Psoas muscle (tissue), 8 donors: Measurements from ENCODE around the gene PHOX2A. TPM values are rescaled to one million over a fixed set of nuclear protein-coding genes. Genes with fewer than 3 reads are reported as not detected.

Experiments
- ATAC-seq, 4 donors: fragments of 200-7000 bp; cut with Tn5 transposase; one replicate each; pipeline ENCODE4 v1.9.1; 2020; ENCODE audit warnings: moderate library complexity in 3 of 4, mild to moderate bottlenecking in 2 of 4
- DNase-seq, 2 donors: peaks; one replicate each; pipeline ENCODE4 v3.0.0-alpha.2; 2020
- H3K27ac ChIP-seq: fragments of 200-600 bp; one replicate; pipeline ENCODE4 v1.8.0; 2022
- H3K27me3 ChIP-seq, 3 donors: fragments of 200-600 bp in 1 of 3; one replicate each; pipeline versions ENCODE4 v1.6.1 to v1.8.0; 2013 to 2022; ENCODE audit warnings: low read length in 2 of 3, mild to moderate bottlenecking in 2 of 3, moderate library complexity in 1 of 3; ENCODE audit not compliant: insufficient read depth in 3 of 3
- H3K36me3 ChIP-seq, 2 donors: fragments of 200-600 bp in 1 of 2; one replicate each; pipeline versions ENCODE4 v1.6.1 to v1.8.0; 2013 to 2022; ENCODE audit warnings: low read depth in 1 of 2, mild to moderate bottlenecking in 1 of 2, moderate library complexity in 1 of 2; ENCODE audit not compliant: insufficient read depth in 1 of 2
- H3K4me1 ChIP-seq: fragments of 200-600 bp; one replicate; pipeline ENCODE4 v1.8.0; 2022
- H3K4me3 ChIP-seq: fragments of 200-600 bp; one replicate; pipeline ENCODE4 v1.8.0; 2022; ENCODE audit warnings: mild to moderate bottlenecking
- H3K9me3 ChIP-seq: fragments of 200-600 bp; one replicate; pipeline ENCODE4 v1.8.0; 2022
- CTCF ChIP-seq: fragments of 200-600 bp; IDR thresholded peaks from one replicate; pipeline ENCODE4 v1.8.0; 2022; ENCODE audit warnings: antibody characterized with exemption
- WGBS, 3 donors: extraction: QIAGEN DNeasy Blood & Tissue Kit; methylation state at CpG; one replicate each; pipeline versions ENCODE4 v1.1.6 to v1.1.7; 2013; 5-methylcytosine and 5-hydroxymethylcytosine counted together
- intact Hi-C, 2 donors: fragments of 100-400 bp; cut with DNase I; formaldehyde crosslinking; loops; one replicate each; pipeline versions ENCODE4 v1.11.0 to v1.14.2; 2022
- polyA plus RNA-seq, 3 donors: library from polyadenylated mRNA; stranded (reverse); fragments of 200-250 nt; gene quantifications; one replicate each; pipeline ENCODE4 v1.2.3, GENCODE V29; 2013
- total RNA-seq, 4 donors: library from RNA; stranded (reverse); fragmentation: NEBNext Ultra II Directional in 2 of 4; extraction: Animal tissue kit (Norgen Biotek cat#: 25700) in 2 of 4; gene quantifications; one replicate each; pipeline versions ENCODE4 v1.2.1 to v1.2.4, GENCODE V29; 2021 to 2023
- donor health status: healthy with polysubstance abuse.
- donor health status: DM: no; HTN: no; CAD: no; lungs with moderate emphysema.
- donor health status: Bipolar disorder and iron deficiency.
- donor health status: healthy.
- donor health status: DM: yes; HTN: yes; CAD: no.
- donor health status: DM: no; HTN: no; CAD: no.
- donor health status: DM: no; HTN: no; CAD: no.
- donor health status: DM: yes; HTN: yes; CAD: no.

The PHOX2A gene
- total and polyA plus RNA-seq, 7 donors: 0.07 TPM; not detected in 6

- peaks cover 10% of the 10 kb centered on the region for H3K4me1 ChIP-seq
- DNase-seq (no peak), ATAC-seq (peak in 2 of 4 donors; percentile 13 to 14)
- peak overlapping the region; percentile 53 for H3K27ac ChIP-seq
- no peaks in the 10 kb centered on the region for H3K9me3 ChIP-seq
- H3K27me3 ChIP-seq: peaks cover 0 to 22% (median 12%) of the 10 kb centered on the region in 3 donors
- H3K36me3 ChIP-seq: peaks cover 0 to 48% of the 10 kb centered on the region in 2 donors
- intact Hi-C loops: loop anchor here (1.0 to 10.0 kb wide), 5 partner anchors 13 to 224 kb away; partner anchors contain the start of genes ANAPC15 (in 1 of the 2) and CLPB (in 1 of the 2)
- H3K4me3 ChIP-seq: peak overlapping the region; percentile 60
- no peak for TF ChIP-seq CTCF
- WGBS, 3 donors: 73 to 79% (median 75%) methylated on average over 27 to 28 of the region's 28 CpGs
Measured at GRCh38 chr11:72238492-72239312, 5.3 kb downstream of the PHOX2A start.

- H3K4me1 ChIP-seq: peaks cover 10% of the 10 kb centered on the region
- peaks cover 0 to 55% of the 10 kb centered on the region in 2 donors for H3K36me3 ChIP-seq
- H3K27me3 ChIP-seq: peaks cover 0 to 16% (median 6%) of the 10 kb centered on the region in 3 donors
- H3K27ac ChIP-seq: no peak overlapping the region
- H3K9me3 ChIP-seq: no peaks in the 10 kb centered on the region
- 50 to 58% (median 54%) methylated on average over 15 to 16 of the region's 16 CpGs for WGBS, 3 donors
- intact Hi-C loops: loop anchor here (5.0 to 10.0 kb wide), 4 partner anchors 123 to 223 kb away; partner anchors contain the start of genes ANAPC15 (in 1 of the 2) and CLPB (in 1 of the 2)
- DNase-seq: peak in 1 of 2 donors; percentile 78
- H3K4me3 ChIP-seq: no peak overlapping the region
- peak; percentile 53 for TF ChIP-seq CTCF
- ATAC-seq: peak; percentile 21 to 67 (median 43)
Measured at GRCh38 chr11:72238040-72238450, 5.9 kb downstream of the PHOX2A start.

- Histone ChIP-seq H3K36me3 (peaks cover 0 to 62% of the 10 kb centered on the region in 2 donors), H3K27me3 (peaks cover 0 to 10% (median 1%) of the 10 kb centered on the region in 3 donors), H3K27ac (no peak overlapping the region), H3K4me3 (no peak overlapping the region), H3K9me3 (no peaks in the 10 kb centered on the region), H3K4me1 (peaks cover 10% of the 10 kb centered on the region)
- intact Hi-C loops: loop anchor here (5.0 to 10.0 kb wide), 4 partner anchors 123 to 223 kb away; partner anchors contain the start of genes ANAPC15 (in 1 of the 2) and CLPB (in 1 of the 2)
- ATAC-seq (no peak), DNase-seq (no peak)
- no peak for TF ChIP-seq CTCF
- WGBS, 3 donors: 77 to 79% (median 77%) methylated on average over 17 to 22 of the region's 22 CpGs
Measured at GRCh38 chr11:72237112-72237931, 6.7 kb downstream of the PHOX2A start.

- peaks cover 0 to 68% of the 10 kb centered on the region in 2 donors for H3K36me3 ChIP-seq
- H3K27me3 ChIP-seq: peaks cover 0 to 4% (median 0%) of the 10 kb centered on the region in 3 donors
- ATAC-seq (no peak), DNase-seq (no peak)
- 54 to 75% (median 66%) methylated on average over 2 of the region's 2 CpGs for WGBS, 3 donors
- intact Hi-C loops: loop anchor here (5.0 to 10.0 kb wide), 4 partner anchors 122 to 222 kb away; partner anchors contain the start of genes ANAPC15 (in 1 of the 2) and CLPB (in 1 of the 2)
- H3K27ac ChIP-seq: no peak overlapping the region
- H3K9me3 ChIP-seq: no peaks in the 10 kb centered on the region
- H3K4me1 ChIP-seq: peaks cover 10% of the 10 kb centered on the region
- H3K4me3 ChIP-seq: no peak overlapping the region
- TF ChIP-seq CTCF: no peak
Measured at GRCh38 chr11:72236774-72237111, 7.2 kb downstream of the PHOX2A start.
